DMS79 (cell line): Measurements from ENCODE around the gene ADAMTS8.
"Not testable (repeated sequence)": the region's sequence is repeated elsewhere in the genome, so short reads cannot be mapped to it uniquely, and the experiment has no call there.

ENCODE experiments used
- DNase-seq: peaks from one replicate; lab custom pipeline; 2025; lab: John Stamatoyannopoulos, UW

The ADAMTS8 gene

DNA sequence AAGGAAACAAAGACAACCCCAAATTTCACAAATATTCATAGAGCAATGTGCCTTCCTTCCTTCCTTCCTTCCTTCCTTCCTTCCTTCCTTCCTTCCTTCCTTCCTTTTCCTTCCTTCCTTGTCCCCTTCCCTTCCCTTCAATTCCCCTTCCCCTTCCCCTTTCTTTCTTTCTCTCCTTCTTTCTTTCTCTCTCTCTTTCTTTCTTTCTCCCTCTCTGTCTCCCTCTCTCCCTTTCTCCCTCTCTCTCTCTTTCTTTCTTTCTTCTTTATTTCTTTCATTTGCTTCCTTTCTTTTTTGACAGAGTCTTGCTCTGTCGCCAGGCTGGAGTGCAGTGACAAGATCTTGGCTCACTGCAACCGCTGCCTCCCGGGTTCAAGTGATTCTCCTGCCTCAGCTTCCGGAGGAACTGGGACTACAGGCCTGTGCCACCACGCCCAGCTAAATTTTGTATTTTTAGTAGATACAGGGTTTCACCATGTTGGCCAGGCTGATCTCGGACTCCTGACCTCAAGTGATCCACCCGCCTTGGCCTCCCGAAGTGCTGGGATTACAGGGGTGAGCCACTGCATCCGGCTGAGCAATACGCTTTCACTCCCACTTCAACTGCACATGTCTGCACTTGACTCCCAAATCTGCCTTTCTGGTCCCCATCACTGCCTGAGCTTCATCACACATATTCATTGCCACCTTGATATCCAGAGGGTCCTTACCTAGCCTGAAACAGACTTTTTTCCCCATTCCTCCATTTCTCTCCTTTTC lies 10.2 kb upstream of the ADAMTS8 start:
- not testable (repeated sequence) for DNase-seq

DNA sequence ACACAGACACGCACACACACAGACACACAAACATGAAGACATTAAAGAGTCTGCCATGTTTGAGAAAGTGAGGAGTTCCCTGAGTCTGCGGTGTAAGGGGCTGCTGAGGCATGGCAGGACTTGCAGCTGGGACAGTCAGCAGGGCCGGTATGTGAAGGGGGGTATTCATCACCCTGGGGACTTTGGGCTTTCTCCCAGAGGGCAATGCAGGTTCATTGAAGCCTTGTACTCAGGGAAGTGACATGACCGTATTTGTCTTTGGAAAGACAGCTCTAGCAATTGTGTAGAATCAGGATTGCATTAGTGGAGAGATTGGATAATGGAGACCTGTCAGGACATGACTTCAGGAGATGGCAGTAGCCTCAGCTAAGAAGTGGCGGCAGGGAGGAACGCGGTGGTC lies 9.4 kb upstream of the ADAMTS8 start:
- DNase-seq, result no peak

DNA sequence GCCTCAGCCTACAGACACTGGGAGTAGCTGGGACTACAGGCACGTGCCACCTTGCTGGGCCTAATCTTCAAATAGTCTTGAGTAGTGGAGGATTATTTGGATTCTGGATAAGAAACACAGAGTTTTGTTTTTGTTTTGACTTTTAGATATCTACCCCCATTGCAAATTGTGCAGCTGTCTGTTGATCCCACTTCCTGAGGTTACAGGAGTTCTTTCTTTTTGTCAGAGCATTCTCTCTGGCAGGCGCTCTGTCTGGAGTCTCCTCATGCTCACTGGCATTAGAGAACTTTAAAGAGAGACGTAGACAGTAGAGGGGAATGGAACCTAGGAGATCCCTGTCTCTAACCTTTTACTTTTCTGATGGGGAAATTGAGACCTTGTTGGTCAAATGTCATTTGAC lies 7.8 kb upstream of the ADAMTS8 start:
- DNase-seq, result no peak

DNA sequence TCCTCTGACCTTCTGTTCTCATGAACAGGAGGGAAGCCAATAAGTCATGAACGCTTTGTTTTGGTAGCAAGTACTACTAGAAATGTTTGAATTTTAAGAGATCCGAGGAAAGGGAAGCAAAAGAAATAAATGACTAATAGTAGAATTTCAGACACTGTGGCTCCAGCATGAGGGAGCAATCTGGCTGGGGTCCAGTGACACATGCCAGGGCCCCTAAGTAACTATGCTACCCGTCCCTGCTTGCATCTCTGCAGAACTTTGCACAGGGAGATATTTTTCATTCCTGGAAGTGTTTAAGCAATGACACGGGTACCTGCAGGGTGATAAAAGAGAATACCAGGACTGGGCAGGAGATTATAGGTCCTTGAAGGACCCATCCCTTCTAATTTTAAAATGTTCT lies 7.3 kb upstream of the ADAMTS8 start:
- no peak for DNase-seq

DNA sequence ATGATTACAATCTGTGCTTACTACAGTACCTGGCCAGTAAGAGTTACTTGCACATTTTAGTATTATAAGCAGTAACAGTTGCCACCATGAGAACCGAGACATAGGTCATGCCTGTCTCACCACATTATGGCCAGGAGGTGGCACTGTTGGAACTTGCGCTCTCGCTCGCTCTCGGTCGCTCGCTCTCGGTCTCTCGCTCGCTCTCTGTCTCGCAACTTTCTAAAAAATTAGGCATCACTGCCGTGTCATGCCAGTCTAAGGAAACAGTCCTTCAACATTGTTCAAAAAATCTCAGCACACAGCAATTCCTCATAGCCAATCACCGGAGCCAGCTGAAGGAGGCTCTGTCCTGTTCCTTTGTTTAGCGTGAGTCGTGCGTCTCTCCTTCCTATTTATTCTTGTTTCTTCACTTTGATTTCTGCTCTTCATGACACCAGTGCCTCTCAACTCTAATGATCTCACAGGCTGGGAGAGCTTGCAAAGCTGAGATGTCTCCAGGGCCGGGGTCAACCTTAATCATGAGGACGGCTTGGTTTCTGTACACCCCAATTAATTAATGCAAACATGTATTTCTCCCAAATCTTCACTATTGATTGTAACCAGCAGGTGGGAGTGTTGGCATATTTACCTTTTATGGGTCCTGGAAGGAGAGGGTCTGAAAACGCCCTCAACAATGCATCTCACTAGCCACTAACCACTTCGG lies 6.3 kb upstream of the ADAMTS8 start:
- DNase-seq, result peak; percentile 73

DNA sequence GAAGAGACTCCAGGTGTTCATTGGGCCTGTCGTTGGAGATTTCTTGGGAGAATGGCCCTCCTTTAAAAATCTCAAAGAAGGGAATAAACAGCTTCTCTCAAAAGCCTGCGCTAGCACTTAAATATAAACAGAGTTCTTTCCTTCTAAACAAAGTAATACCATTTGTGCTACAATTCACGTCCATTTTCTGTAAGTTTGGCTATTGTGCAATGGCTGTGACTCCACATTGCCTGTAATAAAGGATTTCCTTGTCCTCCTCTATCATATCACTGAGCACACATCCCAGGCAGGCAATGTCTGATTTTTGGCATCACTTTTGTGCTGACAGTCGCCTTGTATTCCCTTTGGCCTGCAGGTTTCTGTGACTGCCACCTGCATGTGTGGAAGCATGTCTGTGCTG lies 4.9 kb upstream of the ADAMTS8 start:
- DNase-seq, result no peak

DNA sequence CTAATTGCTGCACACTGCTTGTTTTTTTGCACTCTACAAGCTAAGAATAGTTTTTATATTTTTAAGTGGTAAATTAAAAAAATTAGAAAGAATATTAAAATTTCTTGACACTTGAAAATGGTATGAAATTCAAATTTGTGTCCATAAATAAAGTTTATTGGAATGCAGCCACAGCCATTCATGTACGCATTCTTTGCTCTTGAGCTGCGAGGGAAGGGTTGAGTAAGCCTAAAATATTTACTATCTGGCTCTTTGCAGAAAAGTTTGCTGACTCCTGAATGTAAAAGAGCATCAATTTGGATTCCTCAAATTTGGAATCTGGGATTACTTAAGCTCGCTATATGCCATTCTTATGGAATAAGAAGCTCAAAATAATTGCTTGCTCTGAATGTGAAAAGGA lies 3.4 kb upstream of the ADAMTS8 start:
- no peak for DNase-seq

DNA sequence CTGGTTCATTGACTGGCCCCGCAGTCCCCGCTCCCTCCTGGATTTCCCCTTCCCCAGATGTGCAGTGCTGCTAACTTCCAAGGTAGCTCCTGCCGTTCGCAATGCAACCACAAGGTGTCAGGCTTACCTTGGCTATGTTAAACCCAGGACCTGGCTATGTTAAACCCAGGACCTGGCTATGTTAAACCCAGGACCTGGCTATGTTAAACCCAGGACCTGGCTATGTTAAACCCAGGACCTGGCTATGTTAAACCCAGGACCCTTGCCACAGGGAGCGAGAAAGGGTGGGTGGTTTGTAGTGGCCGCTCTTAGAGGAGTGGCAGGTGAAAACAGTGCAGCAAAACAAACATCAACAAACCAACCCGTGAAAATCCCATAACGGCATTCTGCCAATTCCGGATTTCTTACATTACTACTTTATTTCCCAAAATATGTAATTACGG lies 2.9 kb upstream of the ADAMTS8 start:
- peak; percentile 53 for DNase-seq

DNA sequence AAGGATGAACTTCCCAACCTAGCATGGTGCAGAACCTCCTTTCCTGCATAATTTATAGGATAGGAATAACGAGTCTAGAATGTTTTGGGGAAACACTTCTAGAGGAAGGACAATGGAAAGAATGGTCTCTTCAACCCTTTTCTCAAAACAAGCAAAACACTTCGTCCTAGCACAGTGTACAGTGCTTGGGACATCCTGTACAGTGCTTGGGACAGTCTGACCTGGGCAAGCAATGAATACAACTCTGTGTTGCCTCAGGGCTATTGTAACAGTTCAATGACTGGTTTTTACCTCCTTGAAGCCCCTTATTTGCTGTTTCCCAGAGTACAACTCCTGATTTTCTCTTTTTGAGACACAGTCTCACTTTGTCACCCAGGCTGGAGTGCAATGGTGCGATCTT lies 1.6 kb upstream of the ADAMTS8 start:
- no peak for DNase-seq

DNA sequence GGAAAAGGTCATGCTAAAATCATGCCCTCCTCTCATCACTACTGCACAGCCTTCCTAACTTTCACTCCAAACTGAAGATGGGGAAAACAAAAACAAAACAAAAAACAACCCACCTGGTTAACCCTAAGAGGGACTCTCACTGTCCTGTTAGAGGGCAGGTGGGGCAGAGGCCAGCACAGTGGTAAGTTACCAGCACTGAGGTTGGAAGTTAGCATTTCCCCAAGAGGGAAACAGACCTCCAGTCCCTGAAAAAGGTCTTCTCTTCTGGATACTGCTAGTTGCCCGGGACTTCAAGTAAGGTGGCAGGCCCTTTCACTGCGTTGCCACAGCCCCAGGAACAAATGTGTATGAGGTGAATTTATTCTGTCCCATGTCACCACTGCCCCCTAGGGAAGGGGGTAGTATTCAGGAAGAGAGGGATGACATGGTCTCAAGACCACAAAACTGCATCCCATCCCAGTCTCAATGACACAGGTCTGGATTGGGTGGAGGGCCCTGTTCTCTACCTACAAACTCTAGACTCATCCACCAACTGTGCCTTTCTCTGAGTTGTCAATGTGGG lies 792 bp upstream of the ADAMTS8 start:
- DNase-seq, result no peak

DNA sequence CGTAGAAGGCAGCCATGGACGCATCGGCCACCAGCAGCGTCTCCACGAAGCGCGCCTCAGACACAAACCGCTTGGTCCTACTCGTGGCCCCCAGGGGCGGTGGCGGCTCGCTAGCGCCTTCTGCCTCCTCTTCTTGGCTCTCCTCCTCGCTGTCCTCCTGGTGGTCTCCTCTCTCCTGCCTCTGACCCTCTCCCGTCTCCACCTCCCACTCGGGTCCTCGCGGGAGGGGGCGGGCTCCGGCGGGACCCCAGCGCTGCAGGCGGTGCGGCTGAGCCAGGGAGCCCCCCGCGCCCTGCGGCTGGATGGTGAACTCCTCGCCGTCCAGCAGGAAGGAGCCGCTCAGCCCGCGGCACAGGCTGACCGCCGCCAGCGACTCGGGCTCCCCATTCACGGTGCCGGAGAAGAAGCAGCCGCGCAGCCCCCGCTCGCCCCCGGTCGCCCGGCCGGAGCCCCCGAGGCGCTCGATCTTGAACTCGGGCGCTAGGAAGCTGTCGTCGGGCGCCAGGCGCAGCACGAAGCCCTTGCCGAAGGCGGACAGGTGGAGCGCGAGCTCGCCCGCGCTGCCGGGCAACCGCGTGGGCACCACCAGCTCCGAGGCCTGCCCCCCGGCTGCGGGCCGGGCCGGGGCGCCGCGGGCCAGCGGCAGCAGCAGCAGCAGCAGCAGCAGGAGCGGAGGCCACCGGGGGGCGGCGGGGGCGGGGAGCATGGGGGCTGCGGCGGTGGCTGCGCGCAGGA lies 661 bp downstream of the ADAMTS8 start:
- no peak for DNase-seq

DNA sequence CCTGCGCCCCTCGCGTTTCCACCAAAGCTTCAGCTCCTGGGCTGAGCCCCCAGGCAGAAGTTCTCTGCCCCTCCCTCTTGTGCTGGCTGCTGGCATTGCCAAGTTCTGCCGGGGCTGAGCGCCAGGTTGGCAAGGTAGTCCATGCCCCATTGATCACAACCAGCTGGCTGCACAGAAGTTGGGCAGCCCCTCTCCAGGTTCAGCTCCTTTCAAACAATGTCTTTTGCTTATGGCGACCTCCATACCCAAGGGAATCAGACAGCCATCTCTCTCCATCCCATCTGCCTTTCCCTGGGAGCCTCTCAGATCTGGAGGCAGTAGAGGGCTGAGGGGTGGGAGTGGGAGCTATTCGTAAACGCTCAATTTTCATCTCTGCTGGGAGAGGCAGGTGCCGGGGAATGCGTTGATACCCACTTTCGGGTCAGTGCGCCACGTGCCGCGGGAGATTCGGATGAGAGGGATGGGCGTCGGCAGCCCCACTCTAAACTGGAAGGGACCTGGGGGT lies 1.5 kb downstream of the ADAMTS8 start:
- peak; percentile 31 for DNase-seq

DNA sequence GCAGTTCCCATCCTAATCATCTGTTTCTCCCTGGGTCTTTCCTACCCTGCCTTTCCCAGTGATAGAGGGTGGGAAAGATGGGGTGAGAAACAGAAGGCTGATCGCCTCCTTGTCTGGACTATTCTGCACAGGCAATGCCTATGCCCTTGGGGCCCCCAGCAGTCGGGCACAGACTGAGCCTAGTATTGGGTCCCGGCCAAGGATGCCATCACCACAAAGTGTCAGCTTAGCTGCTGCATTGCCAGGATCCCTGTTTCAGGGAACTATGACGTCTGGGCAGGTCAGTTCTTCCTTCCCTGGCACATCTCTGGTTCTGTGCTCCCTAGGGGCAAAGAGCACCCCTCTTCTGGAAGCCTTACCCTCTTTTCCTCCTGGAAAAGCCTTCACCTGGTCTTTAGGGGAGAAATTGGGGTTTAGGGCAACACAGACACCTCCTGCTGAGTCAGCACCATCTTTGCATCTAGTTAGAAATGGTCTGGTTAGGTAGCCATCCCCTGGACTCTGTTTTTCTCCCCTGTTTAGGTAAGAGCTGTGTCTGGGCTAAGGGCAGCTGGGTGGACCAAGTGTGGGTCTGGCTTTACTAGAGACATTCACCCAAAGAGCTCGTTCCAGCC lies 2.1 kb downstream of the ADAMTS8 start:
- DNase-seq, result no peak

DNA sequence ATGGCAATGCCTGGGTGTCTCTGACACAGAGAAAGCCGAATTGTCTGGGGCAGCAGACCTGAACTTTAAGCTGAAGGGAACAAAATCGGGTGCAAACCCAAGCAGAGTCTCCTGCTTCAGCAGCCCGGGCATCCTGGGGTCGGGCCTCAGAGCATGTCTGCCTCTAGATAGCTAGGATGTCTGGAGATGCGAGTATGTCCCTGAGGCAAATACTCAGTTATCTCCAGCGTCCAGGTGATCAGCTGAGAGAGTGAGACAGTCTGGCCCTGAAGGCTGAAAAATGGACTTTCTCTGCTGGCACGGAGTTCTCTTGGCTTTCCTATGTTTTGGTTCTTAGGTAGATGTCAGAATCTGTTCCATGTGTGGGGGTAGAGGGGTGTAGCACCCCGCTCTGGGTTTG lies 3.3 kb downstream of the ADAMTS8 start:
- no peak for DNase-seq

DNA sequence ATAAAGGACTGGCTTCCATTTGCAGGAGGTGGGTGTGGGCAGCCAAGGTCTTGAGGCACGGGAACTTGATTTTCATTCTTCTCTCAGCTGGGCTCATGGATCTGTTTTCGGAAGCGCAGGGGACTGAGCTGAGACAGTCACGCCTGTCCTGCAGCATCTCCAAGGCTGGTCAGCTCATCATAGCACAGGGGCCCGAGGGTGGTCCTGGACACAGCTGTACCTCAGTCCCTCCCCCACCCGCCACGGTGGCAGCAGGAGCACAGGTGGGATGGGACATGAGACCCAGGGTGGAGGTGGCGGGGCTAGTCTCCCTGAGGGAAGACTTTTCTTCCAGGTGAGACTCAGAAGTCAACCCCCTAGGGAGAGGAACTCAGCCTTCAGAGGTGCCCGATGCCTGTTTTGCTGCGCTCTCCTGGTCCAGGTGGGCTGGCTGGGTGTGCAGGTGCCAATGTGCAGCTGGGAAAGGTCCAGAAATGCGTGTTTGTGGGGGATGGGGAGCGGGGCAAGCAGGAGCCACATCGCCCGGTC lies 3.7 kb downstream of the ADAMTS8 start:
- DNase-seq, result no peak

DNA sequence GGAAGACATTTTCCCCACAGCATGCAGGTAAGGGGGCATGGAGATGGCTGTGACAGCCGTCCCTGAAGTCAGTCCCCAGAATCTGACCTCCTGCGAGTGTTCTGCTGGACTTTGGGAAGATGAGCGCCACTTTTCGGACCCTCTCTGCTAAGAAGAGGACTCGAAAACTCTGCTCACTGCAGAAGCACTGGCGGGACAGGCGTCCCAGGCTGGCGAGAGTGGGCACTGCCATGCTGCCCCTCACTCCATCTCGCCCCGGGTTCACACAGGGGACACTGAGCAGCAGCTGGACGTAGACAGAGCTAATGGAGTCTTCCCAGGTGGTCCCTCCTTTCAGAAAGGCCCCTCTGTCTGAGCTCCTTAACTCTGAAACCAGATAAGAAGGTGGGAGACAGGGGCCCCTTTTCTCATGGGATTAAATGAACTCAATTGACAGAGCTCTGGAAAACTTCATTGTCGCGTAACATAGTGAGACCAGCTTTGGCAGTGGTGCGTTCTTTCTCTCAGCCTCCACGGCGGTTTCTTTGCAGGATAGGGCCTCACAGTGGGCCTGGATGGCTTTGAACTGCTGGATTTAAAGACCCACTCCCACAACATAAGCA lies 4.8 kb downstream of the ADAMTS8 start:
- DNase-seq, result no peak

DNA sequence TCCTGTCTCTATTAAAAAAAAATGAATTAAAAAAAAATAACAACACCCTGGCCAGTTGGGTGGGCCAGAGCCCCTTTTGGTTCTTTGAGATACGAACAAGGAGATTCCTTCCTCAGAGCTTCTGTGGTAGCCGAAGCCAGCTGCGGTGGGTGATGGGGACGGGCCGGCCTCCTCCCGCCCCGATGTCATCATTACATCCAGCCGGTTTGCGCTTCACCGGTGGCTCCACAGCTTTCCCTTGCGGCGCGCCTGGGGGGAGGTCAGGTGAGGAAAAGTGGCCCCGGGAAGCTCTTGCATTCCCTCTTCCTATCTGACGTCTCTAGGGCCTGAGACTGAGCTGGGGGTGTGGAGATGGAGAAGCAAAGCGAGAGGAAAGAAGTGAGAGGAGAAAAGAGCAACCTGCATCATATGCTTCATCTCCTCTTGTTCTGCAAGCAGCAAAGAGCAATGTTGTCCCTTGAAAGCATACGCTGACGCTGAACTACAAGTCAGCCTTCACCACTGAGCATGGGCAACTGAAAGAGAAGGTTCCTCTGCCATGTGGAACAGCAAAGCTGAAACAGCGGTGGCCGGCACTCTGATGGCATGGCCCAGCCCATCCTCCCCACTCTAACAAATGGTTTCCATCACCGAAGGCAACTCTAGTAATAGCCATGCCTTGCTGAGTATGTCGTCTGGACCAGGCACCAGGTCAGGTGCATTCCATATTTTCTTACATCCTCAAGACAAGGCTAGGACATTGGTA lies 6.0 kb downstream of the ADAMTS8 start:
- DNase-seq, result no peak

DNA sequence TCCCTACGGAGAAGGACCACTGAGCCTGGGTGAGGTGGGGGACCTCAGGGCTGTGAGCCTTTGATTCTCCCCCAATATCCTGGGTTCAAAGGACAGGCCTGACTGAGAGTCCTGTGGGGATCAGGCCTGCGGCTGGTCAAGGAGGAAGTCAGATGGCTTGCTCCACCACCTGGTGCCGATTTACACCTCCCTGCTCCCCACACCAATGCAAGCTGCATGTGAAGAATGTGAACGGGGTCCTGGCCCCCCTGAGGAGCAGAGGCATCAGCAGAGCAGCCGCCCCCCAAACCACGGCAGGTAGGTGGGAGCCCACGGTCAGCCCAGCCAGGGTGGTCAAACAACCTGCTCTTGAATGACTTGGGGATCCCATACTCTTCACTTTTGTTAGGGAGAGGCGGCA lies 6.7 kb downstream of the ADAMTS8 start:
- no peak for DNase-seq

DNA sequence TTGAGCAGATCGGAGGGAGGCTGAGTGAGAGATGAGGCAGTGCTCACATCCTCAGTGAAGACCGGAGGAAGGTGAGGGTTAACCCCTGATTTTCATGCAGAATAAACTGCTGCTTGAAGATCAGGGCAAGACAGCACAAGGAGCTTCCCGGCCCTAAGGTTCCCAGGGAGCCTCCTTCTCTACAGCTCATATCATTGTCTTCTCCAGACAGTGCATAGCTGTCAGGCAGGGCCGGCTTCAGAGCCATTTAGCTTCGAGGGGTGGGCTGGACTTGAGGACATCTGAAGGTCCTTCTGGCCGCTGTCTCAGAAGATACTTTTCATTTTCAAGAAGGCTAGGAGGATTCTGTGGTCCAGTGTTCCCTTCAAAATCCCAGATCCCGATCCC lies 7.2 kb downstream of the ADAMTS8 start:
- DNase-seq, result no peak

DNA sequence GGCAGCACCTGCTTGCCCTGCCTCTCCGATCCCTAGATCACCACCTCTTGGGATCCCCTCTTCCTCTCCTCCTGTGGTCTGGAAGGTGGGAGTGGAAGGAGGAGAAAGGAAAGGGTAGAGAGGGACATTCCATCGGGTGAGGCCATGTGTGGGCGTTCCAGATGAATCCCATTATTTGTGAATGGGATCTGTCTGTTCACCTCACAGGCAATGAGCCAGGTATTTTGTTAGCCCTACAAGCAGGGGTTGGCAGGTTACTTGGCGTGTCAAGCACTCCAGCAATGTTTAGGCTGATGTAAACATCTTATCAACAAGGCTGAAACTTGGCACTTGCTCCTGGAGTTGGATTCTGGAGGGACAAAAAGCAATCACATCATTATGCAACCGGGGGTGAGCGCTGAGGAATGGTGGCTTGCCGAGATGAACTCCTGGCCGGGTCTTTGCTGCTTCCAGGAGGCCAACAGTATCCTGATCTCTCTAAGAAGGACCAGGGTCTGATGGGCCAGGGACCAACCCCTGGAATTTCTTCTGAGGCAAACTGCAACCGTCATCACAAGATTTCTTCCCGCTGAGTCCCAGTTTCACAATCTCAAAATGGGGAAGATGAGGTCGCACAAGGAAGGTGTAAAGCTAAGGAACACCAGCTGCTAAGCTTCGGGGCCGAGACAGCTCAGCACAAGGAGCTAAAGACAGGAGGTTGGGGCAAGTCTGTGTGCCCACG lies 7.8 kb downstream of the ADAMTS8 start:
- peak; percentile 97 for DNase-seq
